HG02610 (cell line): Measurements from ENCODE around the gene CDYL2.

Experiments
- ATAC-seq: cut with Tn5 transposase; IDR thresholded peaks from one replicate; pipeline ENCODE4 v1.9.1; 2021; ENCODE audit warnings: mild to moderate bottlenecking, moderate library complexity; ENCODE audit not compliant: unreplicated experiment

CDYL2 gene

GRCh38 chr16:80563066-80563465, 241.3 kb downstream of the CDYL2 start:
- no peak for ATAC-seq

- no peak for ATAC-seq
Observed at GRCh38 chr16:80559369-80559768, 245.0 kb downstream of the CDYL2 start.

GRCh38 chr16:80557037-80557436, 247.4 kb downstream of the CDYL2 start:
- no peak for ATAC-seq

- no peak for ATAC-seq
Observed at GRCh38 chr16:80556481-80556880, 247.9 kb downstream of the CDYL2 start.

- ATAC-seq: no peak
Observed at GRCh38 chr16:80554033-80554432, 250.4 kb downstream of the CDYL2 start.

GRCh38 chr16:80552277-80552676, 252.1 kb downstream of the CDYL2 start:
- ATAC-seq: no peak
